22Rv1 (cell line): ENCODE results near the gene STXBP5.

Experiments used
- ZFX ChIP-seq: fragments of 450-650 bp; IDR thresholded peaks from 2 replicates; pipeline ENCODE4 v1.6.1; 2017; ENCODE audit warnings: antibody characterized with exemption, borderline replicate concordance
- TF ChIP-seq, protein P1 (sequence below): fragments of 450-650 bp; IDR thresholded peaks from 2 replicates; pipeline ENCODE4 v1.5.1; 2017; ENCODE audit warnings: mild to moderate bottlenecking

DNA sequence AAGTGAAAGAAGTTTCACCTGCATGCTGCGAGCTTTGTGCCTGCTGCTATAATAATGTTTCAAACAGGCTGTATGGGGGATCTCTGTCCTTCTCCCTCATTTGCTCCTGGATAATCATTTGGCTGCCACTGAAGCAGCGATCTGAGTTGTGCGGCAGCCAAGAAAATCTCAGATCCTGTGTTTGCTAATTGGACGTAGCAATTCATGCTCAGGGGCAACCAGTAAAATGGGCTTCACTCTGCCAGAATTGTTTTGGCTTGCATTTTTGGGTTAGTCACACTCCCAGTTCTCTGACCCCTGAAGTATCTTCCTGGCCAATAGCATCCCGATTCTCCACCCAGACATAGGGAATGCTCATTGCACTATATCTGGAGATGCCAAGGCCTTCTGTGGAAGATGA is 13.7 kb upstream of the STXBP5 start:
- TF ChIP-seq, protein P1, sequence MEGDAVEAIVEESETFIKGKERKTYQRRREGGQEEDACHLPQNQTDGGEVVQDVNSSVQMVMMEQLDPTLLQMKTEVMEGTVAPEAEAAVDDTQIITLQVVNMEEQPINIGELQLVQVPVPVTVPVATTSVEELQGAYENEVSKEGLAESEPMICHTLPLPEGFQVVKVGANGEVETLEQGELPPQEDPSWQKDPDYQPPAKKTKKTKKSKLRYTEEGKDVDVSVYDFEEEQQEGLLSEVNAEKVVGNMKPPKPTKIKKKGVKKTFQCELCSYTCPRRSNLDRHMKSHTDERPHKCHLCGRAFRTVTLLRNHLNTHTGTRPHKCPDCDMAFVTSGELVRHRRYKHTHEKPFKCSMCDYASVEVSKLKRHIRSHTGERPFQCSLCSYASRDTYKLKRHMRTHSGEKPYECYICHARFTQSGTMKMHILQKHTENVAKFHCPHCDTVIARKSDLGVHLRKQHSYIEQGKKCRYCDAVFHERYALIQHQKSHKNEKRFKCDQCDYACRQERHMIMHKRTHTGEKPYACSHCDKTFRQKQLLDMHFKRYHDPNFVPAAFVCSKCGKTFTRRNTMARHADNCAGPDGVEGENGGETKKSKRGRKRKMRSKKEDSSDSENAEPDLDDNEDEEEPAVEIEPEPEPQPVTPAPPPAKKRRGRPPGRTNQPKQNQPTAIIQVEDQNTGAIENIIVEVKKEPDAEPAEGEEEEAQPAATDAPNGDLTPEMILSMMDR: no peak
- TF ChIP-seq ZFX: no peak
